K562 (cell line): ENCODE data around the gene SLC19A2. TPM values are rescaled to one million over a fixed set of nuclear protein-coding genes. Genes with fewer than 3 reads are reported as not detected.

Experiments
- ATAC-seq: fragments of 200-7000 bp; cut with Tn5 transposase; 3 replicates; pipeline ENCODE4 v1.9.1; 2020; ENCODE audit warnings: moderate library complexity
- BruUV-seq: library from RNA; stranded (reverse); fragments of 400-500 nt; replicated peaks from 2 replicates; lab custom pipeline; 2021; lab: Mats Ljungman, UMichigan
- CTCF ChIA-PET: fragments of 300-600 bp; formaldehyde crosslinking; extraction: SDS; loops from one replicate; lab custom pipeline; 2021; ENCODE audit warnings: low intra/inter-chr PET ratio; lab: Yijun Ruan, JAX
- POLR2A ChIA-PET: fragments of 300-600, 350-650 bp; sonication (Branson Sonifier 250); formaldehyde crosslinking; extraction: SDS; loops from one replicate; lab custom pipeline; 2021; ENCODE audit warnings: antibody characterized with exemption, inconsistent platforms; lab: Yijun Ruan, JAX
- DNase-seq, 4 experiments: peaks; one replicate each; pipeline versions ENCODE4 v3.0.0 to v3.0.0-alpha.2; 2011 to 2018; ENCODE audit warnings: low spot score in 3 of 4, mixed read lengths in 3 of 4; ENCODE audit errors: extremely low read depth in 1 of 4
- FAIRE-seq: peaks from 2 replicates; lab custom pipeline; 2011; peaks lifted over from hg19 to GRCh38; lab: Jason Lieb, UNC
- H2AFZ ChIP-seq: 2 replicates; pipeline ENCODE4 v1.6.0; 2011; ENCODE audit warnings: low read depth, low read length, control low read depth, inconsistent platforms
- H3K27ac ChIP-seq: fragments of 200-600 bp; 3 replicates; pipeline ENCODE4 v1.8.0; 2011; ENCODE audit warnings: low read depth, mild to moderate bottlenecking, control low read depth, inconsistent platforms, low read length, moderate library complexity, mixed read lengths; ENCODE audit errors: extremely low read depth
- H3K27me3 ChIP-seq, 2 experiments: fragments of 300-600 bp in 1 of 2; 2 replicates in 1 of 2; 3 replicates in 1 of 2; pipeline versions ENCODE4 v1.6.0 to v1.8.0; 2011; ENCODE audit warnings: inconsistent platforms in 2 of 2, low read length in 2 of 2, mild to moderate bottlenecking in 1 of 2, mixed read lengths in 1 of 2, moderate library complexity in 1 of 2; ENCODE audit not compliant: control insufficient read depth in 2 of 2, insufficient read depth in 2 of 2
- H3K36me3 ChIP-seq: fragments of 300-600 bp; 3 replicates; pipeline ENCODE4 v1.8.0; 2011; ENCODE audit warnings: mild to moderate bottlenecking, low read length, inconsistent platforms; ENCODE audit not compliant: control insufficient read depth, insufficient read depth
- H3K4me1 ChIP-seq, 2 experiments: fragments of 200-600 bp in 1 of 2; replicated peaks in 1 of 2; 2 replicates in 1 of 2; 3 replicates in 1 of 2; pipeline versions ENCODE4 v1.5.1 to v1.8.0; 2011; ENCODE audit warnings: inconsistent platforms in 2 of 2, low read length in 2 of 2, mild to moderate bottlenecking in 1 of 2, mixed read lengths in 1 of 2, moderate library complexity in 1 of 2; ENCODE audit not compliant: control insufficient read depth in 2 of 2, insufficient read depth in 2 of 2
- H3K4me2 ChIP-seq: 2 replicates; pipeline ENCODE4 v1.6.1; 2011; ENCODE audit warnings: low read length, control low read depth, inconsistent platforms, mixed read lengths; ENCODE audit not compliant: insufficient read depth
- H3K4me3 ChIP-seq: fragments of 200-600 bp; sonication (generic), shearing (Covaris generic); 2 replicates; pipeline ENCODE4 v1.5.1; 2016; ENCODE audit warnings: control low read depth, inconsistent platforms
- H3K79me2 ChIP-seq: fragments of 200-600 bp; 3 replicates; pipeline ENCODE4 v1.8.0; 2011; ENCODE audit warnings: low read length, inconsistent platforms; ENCODE audit not compliant: control insufficient read depth, insufficient read depth
- H3K9ac ChIP-seq, 2 experiments: 2 replicates each; pipeline versions ENCODE4 v1.6.0 to v1.6.1; 2011; ENCODE audit warnings: low read depth in 2 of 2, low read length in 2 of 2, control low read depth in 1 of 2, inconsistent platforms in 1 of 2, mild to moderate bottlenecking in 1 of 2, mixed read lengths in 1 of 2; ENCODE audit not compliant: insufficient read depth in 1 of 2
- H3K9me1 ChIP-seq: one replicate; pipeline ENCODE4 v1.6.0; 2011; ENCODE audit warnings: inconsistent platforms, mild to moderate bottlenecking, low read length, moderate library complexity; ENCODE audit not compliant: control insufficient read depth, insufficient read depth
- H3K9me3 ChIP-seq: replicated peaks from 2 replicates; pipeline ENCODE4 v1.5.1; 2011; ENCODE audit warnings: low read depth, low read length, inconsistent platforms; ENCODE audit not compliant: control insufficient read depth, insufficient read depth
- H4K20me1 ChIP-seq: replicated peaks from 2 replicates; pipeline ENCODE4 v1.6.1; 2011; ENCODE audit warnings: low read length, inconsistent platforms, mixed read lengths; ENCODE audit not compliant: control insufficient read depth, insufficient read depth
- PCBP2 ChIP-seq: fragments of 200-400 bp; formaldehyde crosslinking; IDR thresholded peaks from 2 replicates; pipeline ENCODE4 v1.6.1; 2018; ENCODE audit warnings: low read length, low read depth, mild to moderate bottlenecking, moderate library complexity; ENCODE audit not compliant: poor library complexity, severe bottlenecking
- POLR2G ChIP-seq: fragments of 200-400 bp; formaldehyde crosslinking; IDR thresholded peaks from 2 replicates; pipeline ENCODE4 v1.6.1; 2017; ENCODE audit warnings: low read depth, mild to moderate bottlenecking, antibody characterized with exemption, low read length, moderate library complexity
- SAP30 ChIP-seq: fragments of 200-600 bp; sonication (generic); IDR thresholded peaks from 2 replicates; pipeline ENCODE4 v1.6.1; 2012; ENCODE audit warnings: borderline replicate concordance, low read depth, mild to moderate bottlenecking, moderate library complexity, low read length, control low read depth, inconsistent platforms; ENCODE audit not compliant: insufficient read depth, poor library complexity, severe bottlenecking
- ZBTB33 ChIP-seq: sonication (generic); formaldehyde crosslinking; IDR thresholded peaks from 2 replicates; pipeline ENCODE4 v1.8.1; 2023; ENCODE audit warnings: mild to moderate bottlenecking, missing genetic modification reagents
- WGBS: fragments of 100-300 bp; shearing (Covaris generic); methylation state at CpG from one replicate; pipeline ENCODE4 v1.1.6; 2016; ENCODE audit warnings: low coverage, mixed read lengths; ENCODE audit not compliant: insufficient coverage; ENCODE audit errors: missing lambda C conversion rate; 5-methylcytosine and 5-hydroxymethylcytosine counted together
- in situ Hi-C: fragments of 300-500 bp; cut with MboI; formaldehyde crosslinking; loops from 4 replicates; pipeline ENCODE4 v1.15.0; 2018; ENCODE audit warnings: inconsistent platforms, mixed read lengths
- intact Hi-C: fragments of 100-400 bp; cut with micrococcal nuclease; formaldehyde crosslinking; loops from 2 replicates; pipeline ENCODE4 v1.14.2; 2022
- polyA plus RNA-seq, 8 experiments: library from polyadenylated mRNA; depleted of rRNA in 4 of 8; stranded (reverse) in 5 of 8; unstranded in 3 of 8; fragments of >200 nt; fragmentation: Nextera tagmentation in 2 of 8; fragmentation: Illumina TruSeq in 1 of 8; extraction: Ambion mirVana in 2 of 8; extraction: Trizol in 1 of 8; gene quantifications; 2 replicates each; pipeline versions ENCODE4 v1.2.1 to v1.2.3, GENCODE V29; 2011 to 2014; ENCODE audit warnings: inconsistent platforms in 1 of 8, missing spikeins in 1 of 8
- total RNA-seq, 7 experiments: library from RNA; depleted of rRNA in 6 of 7; stranded (reverse); fragments of >200 nt in 6 of 7; fragmentation: Illumina TruSeq in 2 of 7; extraction: Trizol in 2 of 7; gene quantifications; 2 replicates each; pipeline versions ENCODE4 v1.2.1 to v1.2.3, GENCODE V29; 2011 to 2021; ENCODE audit warnings: low replicate concordance in 1 of 7

Gene SLC19A2
- total and polyA plus RNA-seq, 9 of the 15 experiments (the other 6 are each of a cell fraction or from before 2014, with no cell fraction given) = 7.4 to 42.8 (median 19.2) TPM

GRCh38 chr1:169460191-169460833 is 25.4 kb downstream of the SLC19A2 start:
- TF ChIP-seq SAP30 (no peak), POLR2G (peak; percentile 61), ZBTB33 (CRISPR knock-in tag) (peak; percentile 64; the same call in 1 of the 2 replicates), PCBP2 (no peak)
- 55% methylated on average over 23 of the region's 35 CpGs for WGBS
- ChIA-PET POLR2A (interaction anchor here (0.8 to 1.5 kb wide), 2 partner anchors 10 to 26 kb away, joined by 3 to 6 read pairs; partner anchors contain the start of gene SLC19A2), CTCF (no interaction called here)
- FAIRE-seq (no peak), DNase-seq (no peak), ATAC-seq (peak; percentile 41; the same call in 2 of the 3 replicates)
- no peak overlapping the region for H3K9ac ChIP-seq
- H4K20me1 ChIP-seq = no peaks in the 10 kb centered on the region
- no TSS peak for BruUV-seq
- intact Hi-C loops (loop anchor here (10.0 kb wide), 2 partner anchors 244 to 344 kb away; no protein-coding TSS in a partner anchor), in situ Hi-C loops (no loop called here)
- no peaks in the 10 kb centered on the region for H3K9me1 ChIP-seq
- no peak overlapping the region for H2AFZ ChIP-seq
- no peak overlapping the region for H3K4me2 ChIP-seq
- no peak overlapping the region for H3K27ac ChIP-seq
- peaks cover 0 to 4% of the 10 kb centered on the region in 2 experiments; a peak in 1 of 5 replicates for H3K4me1 ChIP-seq
- H3K9me3 ChIP-seq = peaks cover 4% of the 10 kb centered on the region; the same call in 1 of the 2 replicates
- no peaks in the 10 kb centered on the region for H3K27me3 ChIP-seq
- peaks cover 7% of the 10 kb centered on the region; the same call in 2 of the 3 replicates for H3K36me3 ChIP-seq
- H3K4me3 ChIP-seq = no peak overlapping the region
- H3K79me2 ChIP-seq = no peaks in the 10 kb centered on the region
